NCI-H2196 (cell line): ENCODE results near the gene ZNF232.
"Not testable (repeated sequence)": the region's sequence is repeated elsewhere in the genome, so short reads cannot be mapped to it uniquely, and the experiment has no call there.

Experiments
- DNase-seq: peaks from one replicate; lab custom pipeline; 2025; ENCODE audit not compliant: unreplicated experiment; lab: John Stamatoyannopoulos, UW

Gene ZNF232

DNA sequence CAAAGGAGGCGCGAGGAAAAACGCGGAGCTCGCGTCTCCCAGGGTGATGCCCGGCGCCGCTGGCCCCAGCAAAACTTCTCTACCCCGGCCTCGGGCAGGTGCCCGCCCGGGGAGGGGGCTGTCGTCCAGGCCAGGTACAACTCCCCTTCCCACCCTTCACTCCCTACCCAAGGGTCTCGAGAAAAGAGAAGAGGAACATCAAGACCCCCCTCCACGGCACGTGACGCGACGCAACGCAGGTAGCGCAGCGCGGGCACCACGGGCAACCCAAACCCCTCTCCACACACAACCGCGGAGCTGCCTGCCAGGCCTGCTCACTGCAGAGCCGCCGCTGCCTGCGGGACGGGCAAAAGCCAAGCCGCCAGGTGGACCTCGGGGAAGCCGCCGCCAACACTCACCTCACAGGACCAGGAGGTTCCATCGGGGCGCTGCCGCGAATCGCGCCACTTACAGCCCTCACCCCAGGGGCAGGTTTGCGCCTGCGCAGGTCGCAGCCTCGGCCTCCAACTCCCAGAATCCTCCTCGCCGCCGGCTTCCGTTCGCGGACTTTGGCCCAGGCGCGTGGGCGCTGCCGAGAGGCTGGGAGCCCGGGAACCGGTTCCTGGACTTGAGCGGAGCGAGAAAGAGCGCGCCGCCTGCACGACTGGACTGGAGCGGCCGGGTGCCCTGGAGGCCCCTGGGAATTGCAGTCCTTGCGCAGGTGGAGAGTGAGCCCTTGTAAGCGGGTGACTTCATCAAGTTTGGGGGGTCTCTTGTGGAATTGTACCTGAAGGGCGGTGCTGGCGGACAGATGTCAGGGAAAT is at the start of gene ZNF232:
ZNF232 (minus strand) TSS at position 477 of the 803 bp plus-strand sequence; CDS start at position 421, 56 bp downstream.
- peak; percentile 86 for DNase-seq

DNA sequence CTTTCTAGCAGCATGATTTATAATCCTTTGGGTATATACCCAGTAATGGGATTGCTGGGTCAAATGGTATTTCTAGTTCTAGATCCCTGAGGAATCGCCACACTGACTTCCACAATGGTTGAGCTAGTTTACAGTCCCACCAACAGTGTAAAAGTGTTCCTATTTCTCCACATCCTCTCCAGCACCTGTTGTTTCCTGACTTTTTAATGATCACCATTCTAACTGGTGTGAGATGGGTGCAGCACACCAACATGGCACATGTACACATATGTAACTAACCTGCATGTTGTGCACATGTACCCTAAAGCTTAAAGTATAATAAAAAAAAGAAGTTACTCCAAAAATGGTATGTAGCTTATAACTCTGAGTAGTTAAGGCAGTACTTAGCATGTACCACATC is 49.0 kb upstream of the ZNF232 start:
- DNase-seq = not testable (repeated sequence)

DNA sequence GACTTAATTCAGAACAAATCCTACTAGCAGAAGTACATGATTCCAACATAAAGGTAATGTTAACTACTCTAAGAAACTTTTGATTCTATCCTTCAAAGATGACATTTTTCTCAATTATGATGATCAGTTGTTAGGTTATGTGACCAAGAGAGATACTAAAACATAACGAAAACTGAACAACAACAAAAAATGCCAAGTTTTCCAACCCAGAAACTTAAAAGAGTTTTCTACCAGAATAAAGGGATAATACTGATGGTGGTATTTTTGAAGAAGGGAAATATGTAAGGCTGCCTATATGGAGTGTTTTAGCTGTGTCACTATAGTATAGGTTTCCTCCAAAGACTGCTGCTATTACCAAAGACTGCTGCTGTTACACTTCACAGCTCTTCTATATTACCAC is 34.4 kb upstream of the ZNF232 start:
- DNase-seq = not testable (repeated sequence)

DNA sequence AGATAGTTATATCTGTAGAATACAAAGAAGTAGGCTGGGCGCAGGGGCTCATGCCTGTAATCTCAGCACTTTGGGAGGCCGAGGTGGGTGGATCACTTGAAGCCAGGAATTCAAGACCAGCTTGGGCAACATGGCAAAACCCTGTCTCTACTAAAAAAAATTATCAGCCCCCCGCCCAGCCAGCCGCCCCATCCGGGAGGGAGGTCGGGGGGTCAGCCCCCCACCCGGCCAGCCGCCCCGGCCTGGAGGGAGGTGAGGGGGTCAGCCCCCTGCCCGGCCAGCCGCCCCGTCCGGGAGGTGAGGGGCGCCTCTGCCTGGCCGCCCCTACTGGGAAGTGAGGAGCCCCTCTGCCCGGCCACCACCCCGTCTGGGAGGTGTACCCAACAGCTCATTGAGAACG is 31.2 kb upstream of the ZNF232 start:
- not testable (repeated sequence) for DNase-seq

DNA sequence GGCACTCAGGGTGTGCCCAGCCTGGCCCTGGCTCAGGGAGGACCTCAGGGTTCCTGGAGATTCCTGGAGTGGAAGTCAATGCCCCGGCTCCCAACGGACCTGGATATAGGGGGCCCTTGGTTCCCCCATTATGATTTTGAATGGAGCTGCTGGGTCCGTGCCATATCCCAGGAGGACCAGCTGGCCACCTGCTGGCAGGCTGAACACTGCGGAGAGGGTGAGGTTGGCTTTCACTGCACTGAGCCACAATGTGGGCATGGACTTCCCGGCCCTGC is 27.7 kb upstream of the ZNF232 start:
- no peak for DNase-seq

DNA sequence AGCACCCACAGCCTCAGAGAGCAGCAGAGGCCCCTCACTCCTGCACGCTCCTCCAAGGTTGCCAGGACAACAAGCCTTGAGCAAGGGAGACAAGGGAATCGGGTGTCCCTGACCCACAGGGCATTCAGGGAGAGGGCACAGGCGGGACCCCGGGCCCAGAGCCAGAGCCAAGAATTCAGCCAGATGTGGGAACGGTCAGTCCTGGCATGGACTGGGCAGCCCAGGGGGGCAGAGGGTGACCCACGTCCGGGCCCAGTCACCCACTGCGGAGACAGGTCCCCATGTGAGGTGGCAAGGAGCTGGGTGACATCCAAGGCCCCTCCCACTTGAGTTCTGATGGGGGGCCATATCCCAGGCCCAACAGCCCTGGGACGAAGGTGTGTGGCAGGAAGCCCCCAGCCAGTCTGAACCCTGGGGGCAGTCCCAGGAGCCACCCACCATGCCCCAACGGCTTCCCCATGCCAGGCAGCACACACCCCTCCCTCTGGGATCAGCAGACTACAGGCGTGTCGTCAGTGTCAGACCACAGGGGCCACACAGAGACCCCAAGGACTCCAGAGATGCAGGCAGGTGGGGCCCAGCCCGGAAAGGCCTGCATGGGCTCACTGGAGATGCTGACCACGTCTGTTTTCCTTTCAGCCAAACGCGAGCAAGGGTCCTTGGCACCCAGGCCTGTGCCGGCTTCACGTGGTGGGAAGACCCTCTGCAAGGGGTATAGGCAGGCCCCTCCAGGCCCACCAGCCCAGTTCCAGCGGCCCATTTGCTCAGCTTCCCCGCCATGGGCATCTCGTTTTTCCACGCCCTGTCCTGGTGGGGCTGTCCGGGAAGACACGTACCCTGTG is 27.2 kb upstream of the ZNF232 start:
- DNase-seq = no peak

DNA sequence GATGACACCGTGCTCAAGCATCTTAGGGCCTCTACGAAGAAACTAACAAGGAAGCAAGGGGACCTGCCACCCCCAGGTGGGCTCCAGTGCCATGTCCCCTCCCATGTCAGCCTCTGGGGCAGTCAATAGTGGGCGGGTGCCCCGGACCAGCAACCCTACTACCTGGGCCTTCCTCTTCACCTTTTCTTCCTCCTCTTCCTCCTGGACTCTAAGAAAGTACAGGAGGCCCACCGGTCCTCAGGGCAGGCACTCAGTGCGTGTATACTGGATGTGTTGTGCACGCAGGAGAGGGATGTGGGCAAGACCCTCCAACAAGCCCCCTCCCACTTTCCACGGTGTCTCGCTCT is 26.5 kb upstream of the ZNF232 start:
- not testable (repeated sequence) for DNase-seq

DNA sequence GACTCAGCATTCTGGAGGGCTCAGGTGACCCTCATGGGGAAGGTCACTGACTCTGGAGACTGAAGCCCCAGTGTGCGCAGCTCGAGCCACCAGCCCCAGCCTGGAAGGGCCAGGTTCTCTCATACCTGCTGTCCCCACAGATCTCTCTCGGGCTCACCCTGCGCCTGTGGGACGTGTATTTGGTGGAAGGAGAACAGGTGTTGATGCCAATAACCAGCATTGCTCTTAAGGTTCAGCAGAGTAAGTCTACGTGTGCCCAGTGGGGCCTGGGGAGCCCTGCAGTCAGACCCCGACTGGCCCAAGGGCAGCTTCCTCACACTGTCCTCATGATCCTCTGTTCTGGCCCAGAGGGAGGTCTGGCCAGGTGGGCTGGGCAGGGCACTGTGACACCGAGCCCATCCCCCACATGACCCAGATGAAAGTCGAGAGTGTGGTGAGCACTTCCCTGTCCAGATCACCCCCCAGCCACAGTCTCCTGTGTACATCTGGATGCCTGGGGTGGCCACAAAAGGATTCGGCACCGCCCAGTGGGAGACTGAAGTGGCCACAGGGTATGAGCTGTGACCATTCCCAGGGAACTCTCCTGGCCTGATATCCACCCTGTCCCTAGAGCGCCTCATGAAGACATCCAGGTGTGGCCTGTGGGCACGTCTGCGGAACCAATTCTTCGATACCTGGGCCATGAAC is 26.0 kb upstream of the ZNF232 start:
- DNase-seq = not testable (repeated sequence)

DNA sequence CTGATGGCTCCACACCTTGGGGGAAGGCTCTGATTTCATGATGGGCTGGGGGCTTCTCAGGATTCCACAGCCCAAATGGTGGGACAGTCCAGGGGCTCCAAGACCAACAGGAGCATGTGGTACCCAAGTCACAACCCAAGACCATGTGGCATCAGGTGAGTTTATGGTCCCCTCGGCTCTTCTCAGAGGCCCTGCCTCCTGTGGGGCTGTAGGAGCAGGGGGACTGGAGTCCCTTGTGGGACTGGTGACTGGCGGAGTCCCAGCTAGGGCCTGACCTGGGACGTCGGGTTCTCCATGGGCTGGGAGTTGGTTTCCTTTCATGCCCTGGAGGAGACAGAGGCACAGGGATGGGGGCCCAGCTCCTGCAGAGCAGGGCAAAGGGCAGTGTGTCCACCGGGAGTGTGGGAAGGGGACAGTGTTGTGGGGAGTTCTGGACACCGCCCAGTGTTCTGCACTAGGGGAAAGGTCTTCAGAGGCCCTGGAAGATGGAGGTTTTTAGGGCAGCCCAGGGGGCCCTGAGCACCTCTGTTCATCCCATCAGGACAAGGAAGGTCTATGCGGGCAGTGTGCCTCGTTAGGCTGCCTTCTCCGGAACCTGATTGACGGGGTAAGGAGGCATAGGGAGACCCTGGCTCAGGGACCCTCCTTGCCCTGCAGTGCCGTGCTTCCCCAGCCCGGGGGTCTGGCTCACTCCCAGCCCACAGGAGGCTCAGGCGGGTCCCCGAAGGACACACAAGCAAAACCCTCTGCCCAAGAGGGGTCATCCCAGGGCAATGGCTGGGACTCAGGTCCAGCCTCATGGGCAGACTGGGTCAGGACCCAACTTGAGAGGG is 25.1 kb upstream of the ZNF232 start:
- not testable (repeated sequence) for DNase-seq

DNA sequence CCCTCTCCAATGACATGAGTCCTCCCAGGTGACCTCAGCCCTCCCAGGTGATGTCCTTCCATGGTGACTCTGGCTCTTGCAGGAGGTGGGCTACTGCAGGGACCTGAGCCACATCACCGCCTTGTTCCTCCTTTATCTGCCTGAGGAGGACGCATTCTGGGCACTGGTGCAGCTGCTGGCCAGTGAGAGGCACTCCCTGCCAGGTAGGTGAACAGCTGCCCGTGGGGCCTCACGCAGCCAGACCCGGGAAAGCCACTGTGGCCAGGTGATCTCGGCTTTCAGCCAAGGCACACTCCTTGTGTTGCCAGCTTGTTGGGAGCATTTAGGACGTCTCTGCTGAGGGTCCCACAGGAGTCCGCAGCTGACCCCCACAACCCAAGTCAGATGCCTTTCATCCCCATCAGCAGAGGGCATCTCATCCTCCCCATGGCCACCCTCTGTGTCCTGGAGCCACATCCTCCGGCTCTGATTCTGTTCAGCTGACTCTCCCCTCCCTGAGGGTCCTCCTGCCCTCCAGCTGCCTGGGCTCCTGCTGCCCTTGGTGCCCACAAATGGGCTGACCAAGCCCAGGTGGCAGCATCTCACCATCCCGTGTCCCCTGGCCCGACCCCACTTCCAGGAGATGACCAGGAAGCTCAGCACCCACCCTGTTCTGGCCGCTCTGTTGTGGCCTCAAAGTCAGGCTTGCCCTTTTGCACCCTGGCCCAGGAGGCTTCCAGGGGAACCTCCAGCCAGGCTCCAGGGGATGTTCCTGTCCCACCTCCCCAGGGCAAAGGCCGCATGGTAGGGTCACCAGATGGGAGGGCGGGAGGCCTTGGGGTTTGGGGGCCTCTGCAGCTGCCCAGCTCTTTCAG is 24.3 kb upstream of the ZNF232 start:
- DNase-seq = no peak

DNA sequence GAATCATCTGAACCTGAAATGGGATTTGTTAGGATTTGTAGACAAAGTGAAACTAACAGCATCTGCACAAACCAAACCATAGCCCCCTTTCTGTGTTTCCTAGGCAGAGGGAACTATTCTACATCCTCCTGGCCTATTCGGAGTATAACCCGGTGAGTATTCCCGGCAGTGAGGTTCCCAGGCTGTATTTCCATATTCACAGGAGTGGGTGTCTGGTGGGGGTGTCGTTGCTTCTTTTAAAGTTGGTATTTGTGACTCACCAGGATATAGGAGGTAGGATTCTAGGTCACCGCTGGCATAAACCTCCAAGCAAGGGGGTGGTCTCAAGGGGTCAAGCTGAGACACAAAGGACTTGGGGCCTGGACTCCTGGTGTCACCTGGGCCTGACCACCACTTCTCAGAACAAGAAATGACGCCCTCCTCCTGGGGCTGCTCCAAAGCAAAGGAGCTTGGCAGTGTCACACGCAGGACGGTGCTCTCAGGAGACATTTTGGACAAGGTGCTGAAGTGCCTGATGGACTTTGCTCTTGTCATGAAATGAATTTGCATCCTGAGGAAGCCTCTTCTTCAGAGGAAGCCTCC is 23.5 kb upstream of the ZNF232 start:
- DNase-seq = not testable (repeated sequence)

DNA sequence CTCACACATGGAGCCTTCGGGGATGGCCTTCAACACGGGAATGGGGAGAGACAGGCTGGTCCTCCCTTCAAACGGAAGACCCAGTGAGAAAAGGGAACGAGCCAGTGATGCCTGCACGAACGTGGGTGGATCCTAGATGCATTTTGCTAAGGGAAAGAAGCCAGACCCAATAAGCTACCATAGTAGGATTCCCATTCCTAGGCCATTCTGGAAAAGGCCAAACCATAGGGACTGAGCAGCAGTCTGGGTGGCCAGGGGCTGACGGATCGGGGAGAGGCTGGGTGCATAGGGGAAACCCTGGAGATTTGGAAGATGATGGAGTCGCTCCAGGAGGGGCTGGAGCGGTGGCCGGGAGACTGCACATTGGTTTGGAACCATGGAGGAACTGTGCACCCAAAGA is 22.9 kb upstream of the ZNF232 start:
- not testable (repeated sequence) for DNase-seq

DNA sequence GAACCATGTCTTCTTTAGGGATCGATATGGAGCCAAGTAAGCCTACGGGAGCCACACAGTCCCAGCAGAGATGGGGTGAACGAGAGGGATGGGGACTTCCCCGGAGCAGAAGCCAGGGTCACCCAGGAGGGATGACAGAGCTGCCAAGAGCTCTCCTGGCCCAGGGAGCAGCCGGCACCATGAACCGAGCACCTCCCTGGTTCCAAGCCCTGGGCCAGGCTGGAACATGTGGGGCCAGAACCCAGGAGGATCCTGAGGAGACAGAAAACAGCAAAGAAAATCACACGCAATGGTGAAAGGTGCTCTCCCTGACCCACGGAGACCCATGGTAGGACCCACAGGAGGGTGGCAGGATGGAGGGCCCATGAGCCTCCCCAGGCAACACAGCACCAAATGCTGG is 22.3 kb upstream of the ZNF232 start:
- not testable (repeated sequence) for DNase-seq

DNA sequence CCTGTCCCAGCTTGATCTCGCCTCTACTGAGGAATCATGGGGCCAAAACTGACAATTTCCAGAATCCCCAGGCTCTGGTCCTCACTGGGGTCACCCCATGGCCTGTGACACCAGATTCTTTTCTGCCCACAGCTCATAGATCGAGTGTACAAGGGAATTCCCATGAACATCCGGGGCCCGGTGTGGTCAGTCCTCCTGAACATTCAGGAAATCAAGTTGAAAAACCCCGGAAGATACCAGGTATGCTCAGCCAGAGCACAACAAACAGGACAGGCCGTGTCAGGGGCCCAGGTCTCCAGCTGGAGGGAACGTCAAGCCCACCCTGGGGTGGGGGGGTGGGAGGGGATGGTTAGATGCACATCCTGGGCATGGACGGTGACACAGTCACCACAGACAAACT is 21.6 kb upstream of the ZNF232 start:
- no peak for DNase-seq

DNA sequence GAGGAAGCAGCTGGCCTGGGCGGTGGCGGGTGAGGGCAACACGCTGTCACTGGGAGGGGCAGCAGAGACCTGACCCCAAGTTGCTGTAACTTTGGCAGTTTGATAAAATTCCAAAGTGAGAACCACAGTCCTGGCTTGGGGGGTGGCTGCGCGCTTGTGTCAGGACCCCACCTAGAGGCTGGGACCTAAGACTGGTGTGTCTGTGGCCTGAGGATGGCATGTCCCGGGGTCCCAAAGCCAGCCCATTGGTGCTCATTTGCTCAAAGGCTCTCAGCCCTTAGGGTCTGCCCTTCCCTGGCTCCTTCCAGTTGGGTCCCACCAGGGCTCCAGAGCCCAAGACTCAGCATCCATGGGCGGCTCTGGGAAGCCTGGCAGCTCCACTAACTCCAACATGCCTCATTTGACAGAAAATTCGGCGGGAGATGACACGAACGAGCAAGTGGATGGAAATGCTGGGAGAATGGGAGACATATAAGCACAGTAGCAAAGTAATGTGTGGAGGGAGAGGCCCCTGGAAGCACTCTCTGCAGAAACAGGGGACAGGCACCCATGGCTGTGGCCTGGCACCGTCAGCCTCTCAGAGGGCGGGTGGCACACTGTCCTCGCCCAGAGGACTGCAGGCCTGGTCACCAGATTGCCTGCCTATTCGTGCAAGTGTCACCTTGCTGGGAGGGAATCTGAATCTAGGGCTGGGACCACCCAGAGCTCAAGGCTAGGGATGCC is 21.0 kb upstream of the ZNF232 start:
- not testable (repeated sequence) for DNase-seq

DNA sequence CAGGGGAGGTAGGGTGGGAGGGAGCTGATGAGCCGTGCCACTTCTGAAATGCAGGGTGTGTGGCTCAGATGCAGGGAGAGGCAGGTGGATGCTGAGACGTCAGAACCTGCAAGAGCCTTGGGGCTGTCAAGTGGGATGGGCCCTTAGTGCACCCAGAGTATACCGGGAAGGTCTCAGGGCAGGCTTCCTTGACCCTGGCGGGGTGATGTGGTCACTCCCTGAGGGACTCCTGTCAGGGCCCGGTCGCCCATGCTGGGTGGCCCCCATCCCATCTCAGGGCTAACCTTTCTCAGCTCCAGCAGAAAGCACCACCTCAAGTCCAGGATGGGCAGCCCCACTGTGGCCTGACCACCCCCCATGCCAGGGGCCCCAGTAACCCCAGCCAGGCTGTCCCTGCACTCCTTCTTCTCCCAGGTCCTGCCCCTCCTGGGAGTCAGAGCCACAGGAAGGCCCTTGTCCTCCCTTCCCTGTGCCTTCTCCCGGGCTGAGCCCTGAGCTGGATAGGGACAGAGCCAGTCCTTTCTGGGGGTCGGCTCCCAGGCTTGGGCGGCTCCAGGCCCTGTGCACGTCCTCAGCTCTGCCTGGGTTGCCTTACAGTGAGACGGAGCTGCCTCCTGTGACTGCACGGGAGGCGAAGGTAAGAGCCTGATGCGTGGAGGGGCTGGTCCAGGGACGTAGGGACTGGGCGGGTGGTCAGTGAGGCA is 20.3 kb upstream of the ZNF232 start:
- not testable (repeated sequence) for DNase-seq

DNA sequence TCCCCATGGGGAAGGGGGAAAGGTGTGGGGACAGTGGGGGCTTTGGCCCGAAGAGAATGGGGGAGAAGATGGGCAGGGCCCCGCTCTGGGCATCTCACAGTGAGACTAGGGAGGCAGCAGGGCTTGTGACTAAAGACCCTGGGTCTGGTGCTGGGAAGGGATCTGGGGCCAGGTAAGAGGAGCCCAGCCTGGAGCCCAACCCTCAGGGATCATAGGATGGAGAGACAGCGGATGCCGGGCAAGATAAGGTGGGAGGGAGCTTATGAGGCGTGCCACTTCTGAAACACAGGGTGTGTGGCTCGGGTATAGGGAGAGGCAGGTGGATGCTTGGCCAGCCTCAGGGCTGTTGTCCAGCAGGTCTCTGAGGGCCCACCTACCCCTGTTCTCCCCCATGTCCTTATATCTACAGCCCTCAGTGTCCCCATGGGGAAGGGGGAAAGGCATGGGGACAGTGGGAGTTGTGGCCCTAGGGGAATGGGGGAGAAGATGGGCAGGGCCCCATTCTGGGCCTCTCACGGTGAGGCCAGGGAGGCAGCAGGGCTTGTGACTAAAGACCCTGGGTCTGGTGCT is 19.6 kb upstream of the ZNF232 start:
- no peak for DNase-seq

DNA sequence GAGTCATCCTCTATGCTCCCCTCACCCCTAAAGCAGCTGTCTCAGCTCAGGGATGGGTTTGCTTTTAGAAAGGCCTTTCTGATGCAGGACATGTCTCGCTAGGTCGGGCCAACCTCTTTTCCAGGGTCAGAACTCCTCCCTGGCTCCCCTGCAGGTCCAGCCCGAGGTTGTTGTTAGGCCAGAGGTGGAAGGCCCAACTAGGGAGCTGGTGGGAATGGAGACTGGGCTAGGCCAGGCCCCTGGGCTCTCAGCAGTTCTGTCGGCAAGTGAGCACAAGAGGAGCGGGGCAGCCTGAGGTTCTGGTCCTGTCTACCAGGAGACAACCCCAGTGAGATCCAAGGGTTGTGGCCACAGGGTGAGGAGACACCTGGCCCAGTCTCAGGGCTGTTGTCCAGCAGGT is 19.0 kb upstream of the ZNF232 start:
- DNase-seq = not testable (repeated sequence)
